HCT116 (cell line): ENCODE results near the gene HEXIM1. TPM values are rescaled to one million over a fixed set of nuclear protein-coding genes. Genes with fewer than 3 reads are reported as not detected.

Source experiments
- ATAC-seq: fragments of 200-7000 bp; cut with Tn5 transposase; 2 replicates; pipeline ENCODE4 v1.9.1; 2020; ENCODE audit warnings: mild to moderate bottlenecking, moderate library complexity
- BruUV-seq: library from RNA; stranded (reverse); fragments of 400-500 nt; replicated peaks from 2 replicates; lab custom pipeline; 2021; lab: Mats Ljungman, UMichigan
- CTCF ChIA-PET: fragments of 300-600 bp; sonication (Branson Sonifier 250); formaldehyde crosslinking; loops from one replicate; lab custom pipeline; 2021; ENCODE audit warnings: antibody characterized with exemption; lab: Charles Lee
- POLR2A ChIA-PET: fragments of 300-600, 350-600 bp; sonication (Branson Sonifier 250); formaldehyde crosslinking; loops from one replicate; lab custom pipeline; 2021; ENCODE audit warnings: antibody characterized with exemption; lab: Charles Lee
- RAD21 ChIA-PET, 2 experiments: fragments of 300-600 bp; sonication (Branson Sonifier 250); formaldehyde crosslinking; loops; one replicate each; lab custom pipeline; 2023; ENCODE audit warnings: low total read pairs in 2 of 2; ENCODE audit not compliant: uncharacterized antibody in 2 of 2, unreplicated experiment in 2 of 2, low non-redundant PET in 1 of 2; lab: Charles Lee
- DNase-seq: peaks from one replicate; pipeline ENCODE4 v3.0.0-alpha.2; 2010; ENCODE audit warnings: low read depth, low spot score
- H2AFZ ChIP-seq: fragments of 200-600 bp; shearing (Covaris generic), sonication (generic); 2 replicates; pipeline ENCODE4 v1.6.1; 2017; ENCODE audit warnings: low read depth, mixed run types, mixed read lengths, antibody characterized with exemption, low read length; ENCODE audit not compliant: poor library complexity, severe bottlenecking
- H3K27ac ChIP-seq: 2 replicates; pipeline ENCODE4 v1.5.1; 2012; ENCODE audit warnings: low read depth, low read length
- H3K27me3 ChIP-seq: fragments of 200-600 bp; sonication (generic); 2 replicates; pipeline ENCODE4 v1.6.1; 2016; ENCODE audit warnings: mixed run types, low read length, mixed read lengths; ENCODE audit not compliant: insufficient read depth
- H3K36me3 ChIP-seq, 2 experiments: fragments of 200-500 bp in 1 of 2; fragments of 200-600 bp in 1 of 2; sonication (Bioruptor generic) in 1 of 2; sonication (generic) in 1 of 2; 2 replicates each; pipeline versions ENCODE4 v1.5.1 to v1.6.1; 2014 to 2016; ENCODE audit warnings: low read length in 2 of 2, inconsistent platforms in 1 of 2, mixed read lengths in 1 of 2, mixed run types in 1 of 2; ENCODE audit not compliant: insufficient read depth in 2 of 2, control insufficient read depth in 1 of 2
- H3K4me1 ChIP-seq, 2 experiments: fragments of 200-600 bp in 1 of 2; sonication (generic) in 1 of 2; 2 replicates each; pipeline versions ENCODE4 v1.5.1 to v1.6.1; 2012 to 2017; ENCODE audit warnings: low read length in 2 of 2, inconsistent platforms in 1 of 2, mild to moderate bottlenecking in 1 of 2, mixed read lengths in 1 of 2, mixed run types in 1 of 2, moderate library complexity in 1 of 2; ENCODE audit not compliant: insufficient read depth in 2 of 2, control insufficient read depth in 1 of 2
- H3K4me2 ChIP-seq: fragments of 200-600 bp; sonication (generic); 2 replicates; pipeline ENCODE4 v1.6.1; 2017; ENCODE audit warnings: mixed run types, low read length, mixed read lengths
- H3K4me3 ChIP-seq, 2 experiments: fragments of 200-600 bp in 1 of 2; sonication (generic) in 1 of 2; replicated peaks in 1 of 2; 2 replicates each; pipeline ENCODE4 v1.5.1; 2011 to 2016; ENCODE audit warnings: low read length in 2 of 2, control low read depth in 1 of 2, low read depth in 1 of 2, mild to moderate bottlenecking in 1 of 2, mixed read lengths in 1 of 2, mixed run types in 1 of 2
- H3K79me2 ChIP-seq: fragments of 200-600 bp; sonication (generic); 2 replicates; pipeline ENCODE4 v1.6.1; 2017; ENCODE audit warnings: mild to moderate bottlenecking, mixed run types, low read length, moderate library complexity, mixed read lengths; ENCODE audit not compliant: insufficient read depth
- H3K9ac ChIP-seq: fragments of 200-600 bp; sonication (generic); 2 replicates; pipeline ENCODE4 v1.6.1; 2016; ENCODE audit warnings: low read length, mixed read lengths
- H3K9me2 ChIP-seq: fragments of 200-600 bp; sonication (generic), shearing (Covaris generic); 2 replicates; pipeline ENCODE4 v1.6.1; 2017; ENCODE audit warnings: mixed run types, mild to moderate bottlenecking, moderate library complexity; ENCODE audit not compliant: insufficient read depth
- H3K9me3 ChIP-seq, 2 experiments: fragments of 200-500 bp in 1 of 2; fragments of 200-600 bp in 1 of 2; sonication (Bioruptor generic) in 1 of 2; sonication (generic) in 1 of 2; 2 replicates each; pipeline ENCODE4 v1.6.1; 2014 to 2017; ENCODE audit warnings: low read length in 2 of 2, mixed read lengths in 2 of 2, inconsistent platforms in 1 of 2, low read depth in 1 of 2, mild to moderate bottlenecking in 1 of 2, mixed run types in 1 of 2, moderate library complexity in 1 of 2; ENCODE audit not compliant: control insufficient read depth in 1 of 2, insufficient read depth in 1 of 2
- H4K20me1 ChIP-seq: fragments of 200-600 bp; sonication (generic), shearing (Covaris generic); 2 replicates; pipeline ENCODE4 v1.6.1; 2017; ENCODE audit warnings: mixed run types, mild to moderate bottlenecking, moderate library complexity; ENCODE audit not compliant: insufficient read depth
- CEBPB ChIP-seq: IDR thresholded peaks from 2 replicates; pipeline ENCODE4 v1.6.1; 2012; ENCODE audit warnings: low read depth
- EGR1 ChIP-seq: IDR thresholded peaks from 2 replicates; pipeline ENCODE4 v1.6.1; 2012; ENCODE audit warnings: low read depth
- EZH2phosphoT487 ChIP-seq: fragments of 200-600 bp; IDR thresholded peaks from 2 replicates; pipeline ENCODE4 v1.6.1; 2018; ENCODE audit warnings: antibody characterized with exemption, borderline replicate concordance
- FOSL1 ChIP-seq: IDR thresholded peaks from 2 replicates; pipeline ENCODE4 v1.6.1; 2012; ENCODE audit warnings: low read depth
- RAD21 ChIP-seq: IDR thresholded peaks from 2 replicates; pipeline ENCODE4 v1.6.1; 2012; ENCODE audit warnings: low read depth, mild to moderate bottlenecking
- YY1 ChIP-seq: IDR thresholded peaks from 2 replicates; pipeline ENCODE4 v1.6.1; 2011; ENCODE audit warnings: low read length, low read depth, moderate library complexity, mild to moderate bottlenecking; ENCODE audit not compliant: insufficient replicate concordance; ENCODE audit errors: extremely low read depth
- ZNF274 ChIP-seq: fragments of 200-500 bp; sonication (Bioruptor generic); IDR thresholded peaks from 2 replicates; pipeline ENCODE4 v1.6.1; 2014; ENCODE audit warnings: mild to moderate bottlenecking, low read depth, low read length, inconsistent platforms
- intact Hi-C: fragments of 100-400 bp; cut with micrococcal nuclease; formaldehyde crosslinking; loops from 2 replicates; pipeline ENCODE4 v1.10.0; 2022
- total RNA-seq: library from RNA; stranded (reverse); gene quantifications from one replicate; pipeline ENCODE4 v1.2.1, GENCODE V29; 2021; ENCODE audit not compliant: unreplicated experiment
- TF ChIP-seq, protein P1 (sequence below): IDR thresholded peaks from 2 replicates; pipeline ENCODE4 v1.6.1; 2011; ENCODE audit warnings: mild to moderate bottlenecking, low read length, moderate library complexity; ENCODE audit not compliant: insufficient replicate concordance; ENCODE audit errors: extremely low read depth
- TF ChIP-seq, protein P2 (sequence below): IDR thresholded peaks from 2 replicates; pipeline ENCODE4 v1.6.1; 2012

HEXIM1 gene
- total RNA-seq, 1 experiment from 2014 or later, result 58.0 TPM

DNA sequence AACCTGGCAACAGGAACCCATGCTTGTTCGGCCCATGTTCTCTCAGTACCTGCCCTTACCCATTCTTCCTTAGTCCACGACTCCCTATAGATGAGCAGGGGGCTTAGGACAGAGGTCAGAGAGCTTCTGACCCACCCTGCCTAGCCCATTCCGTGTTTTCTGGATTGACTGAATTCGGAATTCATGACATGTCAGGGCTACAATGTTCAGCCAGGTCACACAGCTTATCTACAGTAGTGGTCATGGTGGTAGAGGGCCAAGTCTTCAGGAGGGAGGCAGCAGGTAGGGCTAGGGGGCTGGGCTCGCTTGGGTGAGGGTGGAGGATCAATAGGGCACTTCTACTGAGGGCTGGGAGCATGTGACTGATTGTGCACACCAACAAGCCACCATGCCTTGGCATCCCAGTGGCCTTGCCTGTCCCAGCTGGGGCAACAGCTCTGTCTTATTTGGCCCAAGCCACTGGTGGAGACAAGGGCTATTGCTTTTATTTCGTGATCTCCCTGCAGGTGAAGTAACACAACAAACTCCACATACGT is 16.5 kb downstream of the HEXIM1 start:
- TF ChIP-seq CEBPB (no peak), ZNF274 (no peak), RAD21 (no peak), EGR1 (no peak), EZH2phosphoT487 (no peak), FOSL1 (no peak), YY1 (no peak)
- TF ChIP-seq, protein P1, sequence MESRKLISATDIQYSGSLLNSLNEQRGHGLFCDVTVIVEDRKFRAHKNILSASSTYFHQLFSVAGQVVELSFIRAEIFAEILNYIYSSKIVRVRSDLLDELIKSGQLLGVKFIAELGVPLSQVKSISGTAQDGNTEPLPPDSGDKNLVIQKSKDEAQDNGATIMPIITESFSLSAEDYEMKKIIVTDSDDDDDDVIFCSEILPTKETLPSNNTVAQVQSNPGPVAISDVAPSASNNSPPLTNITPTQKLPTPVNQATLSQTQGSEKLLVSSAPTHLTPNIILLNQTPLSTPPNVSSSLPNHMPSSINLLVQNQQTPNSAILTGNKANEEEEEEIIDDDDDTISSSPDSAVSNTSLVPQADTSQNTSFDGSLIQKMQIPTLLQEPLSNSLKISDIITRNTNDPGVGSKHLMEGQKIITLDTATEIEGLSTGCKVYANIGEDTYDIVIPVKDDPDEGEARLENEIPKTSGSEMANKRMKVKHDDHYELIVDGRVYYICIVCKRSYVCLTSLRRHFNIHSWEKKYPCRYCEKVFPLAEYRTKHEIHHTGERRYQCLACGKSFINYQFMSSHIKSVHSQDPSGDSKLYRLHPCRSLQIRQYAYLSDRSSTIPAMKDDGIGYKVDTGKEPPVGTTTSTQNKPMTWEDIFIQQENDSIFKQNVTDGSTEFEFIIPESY, result no peak
- TF ChIP-seq, protein P2, sequence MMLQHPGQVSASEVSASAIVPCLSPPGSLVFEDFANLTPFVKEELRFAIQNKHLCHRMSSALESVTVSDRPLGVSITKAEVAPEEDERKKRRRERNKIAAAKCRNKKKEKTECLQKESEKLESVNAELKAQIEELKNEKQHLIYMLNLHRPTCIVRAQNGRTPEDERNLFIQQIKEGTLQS, result no peak
- intact Hi-C loops, result no loop called here
- H3K9me3 ChIP-seq, result no peaks in the 10 kb centered on the region
- no peaks in the 10 kb centered on the region for H3K36me3 ChIP-seq
- BruUV-seq, result no TSS peak
- peaks cover 15% of the 10 kb centered on the region for H3K79me2 ChIP-seq
- no peak overlapping the region for H3K9ac ChIP-seq
- ChIA-PET POLR2A (interaction anchor here (7.0 kb wide), 1 partner anchor 14 kb away, joined by 258 read pairs; the partner anchor contains the start of gene HEXIM1), RAD21 (no interaction called here), CTCF (no interaction called here)
- H3K4me2 ChIP-seq, result no peak overlapping the region
- no peaks in the 10 kb centered on the region for H3K9me2 ChIP-seq
- H3K27ac ChIP-seq, result no peak overlapping the region
- no peak for ATAC-seq
- H3K27me3 ChIP-seq, result no peaks in the 10 kb centered on the region
- no peak overlapping the region for H3K4me3 ChIP-seq
- no peak overlapping the region for H2AFZ ChIP-seq
- no peak for DNase-seq
- peaks cover 8 to 19% of the 10 kb centered on the region in 2 experiments; a peak in 3 of 4 replicates for H3K4me1 ChIP-seq
- H4K20me1 ChIP-seq, result no peaks in the 10 kb centered on the region
